Measurements from ENCODE around the gene MAGEB6B.
"Not testable (repeated sequence)": the region's sequence is repeated elsewhere in the genome, so short reads cannot be mapped to it uniquely, and the experiment has no call there.

Gene MAGEB6B

GRCh38 chrX:26160301-26160700 lies at the start of gene MAGEB6B:
Gene MAGEB6B, plus strand, starts transcription at chrX:26160601. Its CDS starts 0 bp downstream, at chrX:26160601.
- Histone ChIP-seq H3K4me3 (ENCODE audit: low read depth in 1 of 2, low read length in 2 of 2) (no peak within 1 kb of the TSS), H3K36me3 (ENCODE audit: control insufficient read depth in 1 of 2, insufficient read depth in 2 of 2, low read length in 2 of 2) (no peaks in the 10 kb centered on the region), H3K4me1 (ENCODE audit: control insufficient read depth in 1 of 2, insufficient read depth in 2 of 2, low read length in 2 of 2) (no peaks in the 10 kb centered on the region), H3K9me3 (ENCODE audit: control insufficient read depth in 1 of 2, low read length in 2 of 2) (no peaks in the 10 kb centered on the region), H3K27me3 (ENCODE audit: low read depth, low read length) (no peaks in the 10 kb centered on the region), H3K27ac (ENCODE audit: low read length) (no peak within 1 kb of the TSS)

- no peaks in the 10 kb centered on the region for H3K36me3 ChIP-seq (ENCODE audit: control insufficient read depth in 1 of 2, insufficient read depth in 2 of 2, low read length in 2 of 2)
- no peak within 1 kb of the TSS for H3K27ac ChIP-seq (ENCODE audit: low read length)
- H3K9me3 ChIP-seq (ENCODE audit: control insufficient read depth in 1 of 2, low read length in 2 of 2): no peaks in the 10 kb centered on the region
- H3K27me3 ChIP-seq (ENCODE audit: low read depth, low read length): no peaks in the 10 kb centered on the region
- H3K4me3 ChIP-seq (ENCODE audit: low read depth in 1 of 2, low read length in 2 of 2): no peak within 1 kb of the TSS
- no peaks in the 10 kb centered on the region for H3K4me1 ChIP-seq (ENCODE audit: control insufficient read depth in 1 of 2, insufficient read depth in 2 of 2, low read length in 2 of 2)
Measured at GRCh38 chrX:26138274-26138673, 22.1 kb upstream of the MAGEB6B start, which contains the start of gene MAGEB18. Gene MAGEB18, plus strand, starts transcription at chrX:26138343. Its CDS starts 643 bp downstream, at chrX:26138986.

- no peaks in the 10 kb centered on the region for H3K36me3 ChIP-seq (ENCODE audit: control insufficient read depth in 1 of 2, insufficient read depth in 2 of 2, low read length in 2 of 2)
- no peaks in the 10 kb centered on the region for H3K27me3 ChIP-seq (ENCODE audit: low read depth, low read length)
- no peak overlapping the region for H3K27ac ChIP-seq (ENCODE audit: low read length)
- no peak overlapping the region for H3K4me3 ChIP-seq (ENCODE audit: low read depth in 1 of 2, low read length in 2 of 2)
- H3K4me1 ChIP-seq (ENCODE audit: control insufficient read depth in 1 of 2, insufficient read depth in 2 of 2, low read length in 2 of 2): no peaks in the 10 kb centered on the region
- no peaks in the 10 kb centered on the region for H3K9me3 ChIP-seq (ENCODE audit: control insufficient read depth in 1 of 2, low read length in 2 of 2)
Measured at GRCh38 chrX:26146024-26146423, 14.4 kb upstream of the MAGEB6B start.

- H3K27me3 ChIP-seq (ENCODE audit: low read depth, low read length): no peaks in the 10 kb centered on the region
- no peaks in the 10 kb centered on the region for H3K9me3 ChIP-seq (ENCODE audit: control insufficient read depth in 1 of 2, low read length in 2 of 2)
- H3K36me3 ChIP-seq (ENCODE audit: control insufficient read depth in 1 of 2, insufficient read depth in 2 of 2, low read length in 2 of 2): no peaks in the 10 kb centered on the region
- no peaks in the 10 kb centered on the region for H3K4me1 ChIP-seq (ENCODE audit: control insufficient read depth in 1 of 2, insufficient read depth in 2 of 2, low read length in 2 of 2)
- H3K4me3 ChIP-seq (ENCODE audit: low read depth in 1 of 2, low read length in 2 of 2): no peak within 1 kb of the TSS
- H3K27ac ChIP-seq (ENCODE audit: low read length): no peak within 1 kb of the TSS
Measured at GRCh38 chrX:26192204-26192603, 31.8 kb downstream of the MAGEB6B start, which contains the start of gene MAGEB6. Gene MAGEB6, plus strand, starts transcription at chrX:26192440. Its CDS starts 1,407 bp downstream, at chrX:26193847.

- Histone ChIP-seq H3K9me3 (ENCODE audit: control insufficient read depth in 1 of 2, low read length in 2 of 2) (no peaks in the 10 kb centered on the region), H3K27ac (ENCODE audit: low read length) (no peak overlapping the region), H3K27me3 (ENCODE audit: low read depth, low read length) (no peaks in the 10 kb centered on the region), H3K4me3 (ENCODE audit: low read depth in 1 of 2, low read length in 2 of 2) (no peak overlapping the region), H3K4me1 (ENCODE audit: control insufficient read depth in 1 of 2, insufficient read depth in 2 of 2, low read length in 2 of 2) (no peaks in the 10 kb centered on the region), H3K36me3 (ENCODE audit: control insufficient read depth in 1 of 2, insufficient read depth in 2 of 2, low read length in 2 of 2) (no peaks in the 10 kb centered on the region)
Measured at GRCh38 chrX:26203561-26203960, 43.2 kb downstream of the MAGEB6B start.

- not testable (repeated sequence) for H3K4me3 ChIP-seq (ENCODE audit: low read depth in 1 of 2, low read length in 2 of 2); H3K4me1 ChIP-seq (ENCODE audit: control insufficient read depth in 1 of 2, insufficient read depth in 2 of 2, low read length in 2 of 2); H3K27ac ChIP-seq (ENCODE audit: low read length); H3K36me3 ChIP-seq (ENCODE audit: control insufficient read depth in 1 of 2, insufficient read depth in 2 of 2, low read length in 2 of 2); H3K9me3 ChIP-seq (ENCODE audit: control insufficient read depth in 1 of 2, low read length in 2 of 2); H3K27me3 ChIP-seq (ENCODE audit: low read depth, low read length)
Measured at GRCh38 chrX:26204717-26205116, 44.3 kb downstream of the MAGEB6B start.

- Histone ChIP-seq H3K27ac (ENCODE audit: low read length) (no peak overlapping the region), H3K36me3 (ENCODE audit: control insufficient read depth in 1 of 2, insufficient read depth in 2 of 2, low read length in 2 of 2) (no peaks in the 10 kb centered on the region), H3K27me3 (ENCODE audit: low read depth, low read length) (no peaks in the 10 kb centered on the region), H3K9me3 (ENCODE audit: control insufficient read depth in 1 of 2, low read length in 2 of 2) (no peaks in the 10 kb centered on the region), H3K4me1 (ENCODE audit: control insufficient read depth in 1 of 2, insufficient read depth in 2 of 2, low read length in 2 of 2) (no peaks in the 10 kb centered on the region), H3K4me3 (ENCODE audit: low read depth in 1 of 2, low read length in 2 of 2) (no peak overlapping the region)
Measured at GRCh38 chrX:26208012-26208411, 47.6 kb downstream of the MAGEB6B start.
